Activated CD8-positive, alpha-beta T cell treated with anti-CD3 and anti-CD28 coated beads for 36 hours (primary cell): ENCODE results near the gene TP53RK. TPM values are rescaled to one million over a fixed set of nuclear protein-coding genes. Genes with fewer than 3 reads are reported as not detected.

Experiments
- ATAC-seq: fragments of 200-7000 bp; cut with Tn5 transposase; one replicate; pipeline ENCODE4 v1.10.0; 2021; ENCODE audit warnings: mild to moderate bottlenecking, moderate library complexity
- CTCF ChIA-PET: fragments of 350-600 bp; sonication (Branson Sonifier 250); formaldehyde crosslinking; loops from one replicate; lab custom pipeline; 2021; ENCODE audit warnings: antibody characterized with exemption; lab: Charles Lee
- POLR2A ChIA-PET: fragments of 350-600 bp; sonication (Branson Sonifier 250); formaldehyde crosslinking; loops from one replicate; lab custom pipeline; 2021; ENCODE audit warnings: antibody characterized with exemption; lab: Charles Lee
- DNase-seq: peaks from one replicate; pipeline ENCODE4 v3.0.0-alpha.2; 2020
- H3K27ac Mint-ChIP-seq: one replicate; pipeline ENCODE4 v1.8.0; 2021; ENCODE audit warnings: mild to moderate bottlenecking, mixed read lengths
- H3K27me3 Mint-ChIP-seq: one replicate; pipeline ENCODE4 v1.8.0; 2021; ENCODE audit warnings: mixed read lengths
- H3K36me3 Mint-ChIP-seq: one replicate; pipeline ENCODE4 v1.8.0; 2021; ENCODE audit warnings: low read depth, mixed read lengths
- H3K4me1 Mint-ChIP-seq: one replicate; pipeline ENCODE4 v1.8.0; 2021; ENCODE audit warnings: low read depth, mixed read lengths
- H3K4me3 Mint-ChIP-seq: one replicate; pipeline ENCODE4 v1.8.0; 2021; ENCODE audit warnings: mild to moderate bottlenecking, moderate library complexity, mixed read lengths
- H3K9me3 Mint-ChIP-seq: one replicate; pipeline ENCODE4 v1.8.0; 2021; ENCODE audit warnings: mixed read lengths
- CTCF ChIP-seq: fragments of 200-600 bp; IDR thresholded peaks from one replicate; pipeline ENCODE4 v1.8.0; 2022; ENCODE audit warnings: antibody characterized with exemption, mild to moderate bottlenecking
- intact Hi-C: fragments of 100-400 bp; cut with micrococcal nuclease; formaldehyde crosslinking; loops from one replicate; pipeline ENCODE4 v1.10.0; 2022
- total RNA-seq, 2 experiments: library from RNA; stranded (reverse); gene quantifications; one replicate each; pipeline ENCODE4 v1.2.3, GENCODE V29; 2021

The TP53RK gene
- total RNA-seq, 2 experiments from 2014 or later = 12.2 to 13.6 TPM

- H3K27ac Mint-ChIP-seq = no peak overlapping the region
- H3K4me3 Mint-ChIP-seq = no peak overlapping the region
- no peaks in the 10 kb centered on the region for H3K27me3 Mint-ChIP-seq
- peaks cover 11% of the 10 kb centered on the region for H3K36me3 Mint-ChIP-seq
- POLR2A ChIA-PET = interaction anchor here (0.7 kb wide), 1 partner anchor 23 kb away, joined by 3 read pairs; no protein-coding TSS in a partner anchor
- intact Hi-C loops = no loop called here
- TF ChIP-seq CTCF = no peak
- DNase-seq (no peak), ATAC-seq (no peak)
- CTCF ChIA-PET = interaction anchor here (1.4 kb wide), 1 partner anchor 8 kb away, joined by 7 read pairs; no protein-coding TSS in a partner anchor
- no peaks in the 10 kb centered on the region for H3K4me1 Mint-ChIP-seq
- H3K9me3 Mint-ChIP-seq = peaks cover 21% of the 10 kb centered on the region
These were observed 17.2 kb downstream of the TP53RK start for GRCh38 chr20:46671866-46672542.

GRCh38 chr20:46670585-46671584 is 18.4 kb downstream of the TP53RK start:
- intact Hi-C loops = no loop called here
- ChIA-PET CTCF (interaction anchor here (0.9 to 1.4 kb wide), 3 partner anchors 9 to 149 kb away, joined by 3 to 7 read pairs (median 3); no protein-coding TSS in a partner anchor), POLR2A (interaction anchor here (0.7 kb wide), 1 partner anchor 24 kb away, joined by 3 read pairs; no protein-coding TSS in a partner anchor)
- Mint-ChIP-seq H3K27me3 (no peaks in the 10 kb centered on the region), H3K4me1 (no peaks in the 10 kb centered on the region), H3K36me3 (peaks cover 11% of the 10 kb centered on the region), H3K27ac (no peak overlapping the region), H3K4me3 (no peak overlapping the region), H3K9me3 (peaks cover 21% of the 10 kb centered on the region)
- no peak for TF ChIP-seq CTCF
- DNase-seq (no peak), ATAC-seq (no peak)

GRCh38 chr20:46670228-46670584 is 19.0 kb downstream of the TP53RK start:
- intact Hi-C loops = no loop called here
- H3K36me3 Mint-ChIP-seq = peaks cover 11% of the 10 kb centered on the region
- ATAC-seq (no peak), DNase-seq (no peak)
- no peak for TF ChIP-seq CTCF
- H3K27ac Mint-ChIP-seq = no peak overlapping the region
- CTCF ChIA-PET = interaction anchor here (0.9 to 1.2 kb wide), 2 partner anchors 10 to 149 kb away, joined by 3 read pairs; no protein-coding TSS in a partner anchor
- H3K4me3 Mint-ChIP-seq = no peak overlapping the region
- POLR2A ChIA-PET = no interaction called here
- no peaks in the 10 kb centered on the region for H3K4me1 Mint-ChIP-seq
- no peaks in the 10 kb centered on the region for H3K27me3 Mint-ChIP-seq
- peaks cover 21% of the 10 kb centered on the region for H3K9me3 Mint-ChIP-seq

GRCh38 chr20:46666818-46667515 is 22.3 kb downstream of the TP53RK start:
- no peak overlapping the region for H3K4me3 Mint-ChIP-seq
- H3K36me3 Mint-ChIP-seq = peaks cover 10% of the 10 kb centered on the region
- H3K9me3 Mint-ChIP-seq = peaks cover 20% of the 10 kb centered on the region
- no peak for DNase-seq
- no peak overlapping the region for H3K27ac Mint-ChIP-seq
- no peak for ATAC-seq
- H3K4me1 Mint-ChIP-seq = no peaks in the 10 kb centered on the region
- ChIA-PET CTCF (no interaction called here), POLR2A (no interaction called here)
- intact Hi-C loops = no loop called here
- no peaks in the 10 kb centered on the region for H3K27me3 Mint-ChIP-seq
- no peak for TF ChIP-seq CTCF
